ENCODE results near the gene PMEPA1. TPM values are rescaled to one million over a fixed set of nuclear protein-coding genes. Genes with fewer than 3 reads are reported as not detected.

PMEPA1 gene
- total RNA-seq, 4 donors from 2014 or later = 9.6 to 47.5 (median 18.9) TPM

DNA sequence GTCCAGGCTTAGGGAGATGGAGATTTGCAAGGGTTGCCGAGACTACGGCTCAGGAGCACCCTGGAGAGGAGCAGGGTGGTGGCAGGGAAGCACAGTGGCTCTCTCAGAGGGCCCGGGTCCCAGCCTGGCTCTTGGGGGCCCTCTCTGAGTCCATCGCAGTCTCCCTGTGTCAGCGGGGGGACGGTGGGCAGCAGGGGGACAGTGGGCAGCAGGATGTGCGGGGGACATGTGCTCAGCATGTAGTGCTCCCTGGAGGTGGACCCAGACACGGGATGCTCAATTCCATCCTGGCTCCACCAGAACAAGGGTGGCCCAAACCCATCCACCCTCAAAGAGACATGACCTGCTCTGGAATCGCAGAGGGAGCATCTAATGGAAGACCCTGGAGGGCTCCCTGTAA is 46.6 kb downstream of the PMEPA1 start:
- no peak for ATAC-seq
- no peaks in the 10 kb centered on the region for H3K27me3 ChIP-seq
- no peak overlapping the region for H3K4me3 ChIP-seq
- TF ChIP-seq, protein P1, sequence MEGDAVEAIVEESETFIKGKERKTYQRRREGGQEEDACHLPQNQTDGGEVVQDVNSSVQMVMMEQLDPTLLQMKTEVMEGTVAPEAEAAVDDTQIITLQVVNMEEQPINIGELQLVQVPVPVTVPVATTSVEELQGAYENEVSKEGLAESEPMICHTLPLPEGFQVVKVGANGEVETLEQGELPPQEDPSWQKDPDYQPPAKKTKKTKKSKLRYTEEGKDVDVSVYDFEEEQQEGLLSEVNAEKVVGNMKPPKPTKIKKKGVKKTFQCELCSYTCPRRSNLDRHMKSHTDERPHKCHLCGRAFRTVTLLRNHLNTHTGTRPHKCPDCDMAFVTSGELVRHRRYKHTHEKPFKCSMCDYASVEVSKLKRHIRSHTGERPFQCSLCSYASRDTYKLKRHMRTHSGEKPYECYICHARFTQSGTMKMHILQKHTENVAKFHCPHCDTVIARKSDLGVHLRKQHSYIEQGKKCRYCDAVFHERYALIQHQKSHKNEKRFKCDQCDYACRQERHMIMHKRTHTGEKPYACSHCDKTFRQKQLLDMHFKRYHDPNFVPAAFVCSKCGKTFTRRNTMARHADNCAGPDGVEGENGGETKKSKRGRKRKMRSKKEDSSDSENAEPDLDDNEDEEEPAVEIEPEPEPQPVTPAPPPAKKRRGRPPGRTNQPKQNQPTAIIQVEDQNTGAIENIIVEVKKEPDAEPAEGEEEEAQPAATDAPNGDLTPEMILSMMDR (IDR thresholded peaks at IDR 0.05) = no peak
- TF ChIP-seq EP300 (IDR thresholded peaks at IDR 0.05) = no peak
- TF ChIP-seq POLR2A (IDR thresholded peaks at IDR 0.05) = no peak
- TF ChIP-seq POLR2AphosphoS5 (IDR thresholded peaks at IDR 0.05) = no peak
- peaks cover 0 to 16% of the 10 kb centered on the region in 2 donors for H3K36me3 ChIP-seq
- no peaks in the 10 kb centered on the region for H3K9me3 ChIP-seq
- peaks cover 0 to 55% (median 6%) of the 10 kb centered on the region in 3 donors for H3K4me1 ChIP-seq
- no CpG with 5 or more reads among the region's 9 CpGs for WGBS, 2 donors (ENCODE audit: low coverage in 1 of 2)
- H3K27ac ChIP-seq = peak overlapping the region in 1 of 4 donors; percentile 46

DNA sequence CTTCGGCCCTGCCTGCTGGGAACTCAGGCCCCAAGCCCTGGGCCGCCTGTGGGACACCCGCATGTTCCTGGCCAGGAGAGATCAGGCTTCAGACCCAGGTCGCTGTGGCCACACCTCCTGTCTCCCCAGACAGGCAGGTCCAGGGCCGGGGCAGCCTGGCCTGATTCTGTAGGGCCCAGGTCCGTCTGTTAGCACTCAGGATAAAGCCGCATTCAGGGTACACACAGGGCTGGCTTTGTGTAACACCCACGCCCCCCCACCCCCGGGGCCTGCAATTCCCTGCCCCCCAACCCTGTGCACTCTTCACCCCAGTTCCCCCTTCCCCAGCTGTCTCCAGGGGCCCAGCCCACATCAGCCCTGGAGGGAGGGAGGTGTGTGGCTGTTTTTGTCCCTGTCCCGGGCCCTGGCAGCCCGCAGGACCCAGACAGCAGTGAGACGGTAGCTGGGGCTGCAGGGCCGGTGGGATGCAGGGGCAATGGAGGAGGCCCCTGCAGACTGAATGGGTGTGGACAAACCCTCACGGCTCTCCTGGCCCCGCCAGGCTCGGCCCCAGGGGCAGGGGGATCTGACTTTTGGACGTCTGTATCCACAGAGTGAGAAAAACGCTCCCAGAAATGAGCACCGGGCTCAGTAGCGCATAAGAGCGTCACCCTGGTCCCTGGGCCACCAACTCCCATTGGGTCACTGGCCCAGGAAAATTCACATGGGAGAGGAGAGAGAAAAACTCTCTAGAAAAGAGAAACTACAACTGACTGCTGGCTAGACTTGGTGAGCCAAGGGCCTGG is 47.2 kb downstream of the PMEPA1 start:
- H3K27ac ChIP-seq = peak overlapping the region in 1 of 4 donors; percentile 46
- peaks cover 0 to 18% of the 10 kb centered on the region in 2 donors for H3K36me3 ChIP-seq
- H3K27me3 ChIP-seq = no peaks in the 10 kb centered on the region
- H3K9me3 ChIP-seq = no peaks in the 10 kb centered on the region
- H3K4me1 ChIP-seq = peaks cover 0 to 55% (median 6%) of the 10 kb centered on the region in 3 donors
- ATAC-seq = no peak
- 83% methylated on average over 7 of the region's 21 CpGs; no CpG with 5 or more reads in 1 of the 2 donors for WGBS, 2 donors (ENCODE audit: low coverage in 1 of 2)
- no peak overlapping the region for H3K4me3 ChIP-seq
- TF ChIP-seq POLR2A (IDR thresholded peaks at IDR 0.05) (no peak), EP300 (IDR thresholded peaks at IDR 0.05) (no peak), POLR2AphosphoS5 (IDR thresholded peaks at IDR 0.05) (no peak)
- TF ChIP-seq, protein P1 (IDR thresholded peaks at IDR 0.05) = no peak

DNA sequence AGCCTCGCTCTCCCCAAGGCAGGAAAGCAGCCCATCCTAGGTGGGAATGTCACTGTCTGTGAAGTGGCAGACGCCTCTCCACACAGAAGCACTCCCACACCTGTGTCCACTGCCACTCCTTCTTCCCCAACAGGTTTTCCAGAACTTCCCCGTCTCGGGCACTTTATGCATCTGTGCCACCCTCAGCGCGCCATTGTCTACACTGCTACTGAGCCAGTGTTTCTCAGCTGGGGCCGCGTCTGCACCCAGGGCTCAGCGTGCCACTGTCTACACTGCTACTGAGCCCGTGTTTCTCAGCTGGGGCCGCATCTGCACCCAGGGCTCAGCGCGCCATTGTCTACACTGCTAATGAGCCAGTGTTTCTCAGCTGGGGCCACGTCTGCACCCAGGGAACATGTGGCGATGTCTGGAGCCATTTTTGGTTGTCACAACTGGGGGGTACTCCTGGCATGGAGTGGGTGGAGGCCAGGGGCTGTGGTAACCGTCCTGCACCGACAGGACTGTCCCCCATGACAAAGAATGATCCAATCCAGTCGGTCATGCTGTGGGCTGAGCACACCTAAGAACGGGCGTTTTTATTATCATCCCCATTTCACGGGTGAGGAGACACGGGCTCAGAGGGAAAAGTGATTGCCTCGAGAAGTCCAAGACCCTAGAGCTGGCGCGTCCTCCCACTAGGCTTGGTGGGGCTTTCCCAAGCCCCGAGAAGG is 47.9 kb downstream of the PMEPA1 start:
- H3K27me3 ChIP-seq = no peaks in the 10 kb centered on the region
- peaks cover 0 to 26% of the 10 kb centered on the region in 2 donors for H3K36me3 ChIP-seq
- peaks cover 0 to 55% (median 6%) of the 10 kb centered on the region in 3 donors for H3K4me1 ChIP-seq
- H3K9me3 ChIP-seq = no peaks in the 10 kb centered on the region
- no peak for ATAC-seq
- peak overlapping the region in 1 of 4 donors; percentile 39 for H3K27ac ChIP-seq
- H3K4me3 ChIP-seq = no peak overlapping the region
- TF ChIP-seq POLR2A (IDR thresholded peaks at IDR 0.05) (no peak), EP300 (IDR thresholded peaks at IDR 0.05) (no peak)
- TF ChIP-seq, protein P1 (IDR thresholded peaks at IDR 0.05) = no peak
- 90 to 94% methylated on average over 3 to 11 of the region's 26 CpGs for WGBS, 2 donors (ENCODE audit: low coverage in 1 of 2)

DNA sequence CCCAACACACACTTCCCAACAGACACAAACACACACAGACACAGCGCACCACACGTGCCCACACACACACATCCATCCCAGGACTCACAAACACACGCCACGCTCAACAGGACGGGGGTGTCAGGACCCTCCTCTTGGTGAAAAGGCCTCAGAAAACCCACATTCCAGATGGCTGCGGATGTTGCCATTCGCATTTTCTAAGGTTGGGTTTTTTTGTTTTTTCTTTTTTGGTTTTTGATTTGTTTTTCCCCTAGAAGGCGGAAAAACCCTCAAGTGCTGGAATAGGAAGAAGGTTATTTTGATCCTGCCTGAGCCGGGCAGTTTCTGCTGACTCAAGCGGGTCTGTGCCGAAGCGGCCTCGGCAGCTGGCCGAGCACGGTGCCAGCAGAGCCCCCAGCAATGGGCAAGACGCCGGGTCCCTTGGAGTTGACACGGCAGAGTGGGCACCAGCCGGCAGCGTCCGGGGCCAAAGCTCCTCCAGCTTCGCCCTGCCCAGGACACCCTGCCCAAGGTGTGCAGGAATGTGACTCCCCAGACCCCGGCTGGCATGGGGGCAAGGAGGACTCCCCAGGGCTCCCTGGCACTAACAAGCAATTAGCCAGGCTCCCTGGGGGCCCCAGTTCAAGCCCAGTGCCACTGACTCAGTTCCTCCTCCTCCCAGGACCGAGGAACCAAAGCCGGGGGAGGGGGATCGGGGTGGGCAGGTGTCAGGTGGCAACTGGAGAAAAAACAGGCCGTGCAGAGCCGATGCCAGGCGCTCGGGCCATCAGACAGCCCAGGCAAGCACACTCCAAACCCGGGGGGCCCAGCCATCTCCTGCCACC is 48.7 kb downstream of the PMEPA1 start:
- Histone ChIP-seq H3K4me3 (peak overlapping the region in 1 of 2 donors; percentile 2), H3K9me3 (no peaks in the 10 kb centered on the region), H3K36me3 (peaks cover 0 to 33% of the 10 kb centered on the region in 2 donors), H3K4me1 (peaks cover 0 to 52% (median 6%) of the 10 kb centered on the region in 3 donors), H3K27me3 (no peaks in the 10 kb centered on the region), H3K27ac (peak overlapping the region in 1 of 4 donors; percentile 39)
- 74 to 82% methylated on average over 7 to 10 of the region's 31 CpGs for WGBS, 2 donors (ENCODE audit: low coverage in 1 of 2)
- ATAC-seq = no peak
- no peak for TF ChIP-seq POLR2AphosphoS5 (IDR thresholded peaks at IDR 0.05)
- TF ChIP-seq, protein P1 (IDR thresholded peaks at IDR 0.05) = no peak
- no peak for TF ChIP-seq EP300 (IDR thresholded peaks at IDR 0.05)
- TF ChIP-seq POLR2A (IDR thresholded peaks at IDR 0.05) = no peak
